HepG2 (cell line): Measurements from ENCODE around the gene SAMD10. TPM values are rescaled to one million over a fixed set of nuclear protein-coding genes. Genes with fewer than 3 reads are reported as not detected.

Experiments used
- DR1 ChIP-seq: sonication (generic); formaldehyde crosslinking; IDR thresholded peaks from 2 replicates; pipeline ENCODE4 v1.8.0; 2021; ENCODE audit warnings: mild to moderate bottlenecking, missing genetic modification reagents, inconsistent platforms
- GLMP ChIP-seq: sonication (generic); formaldehyde crosslinking; IDR thresholded peaks from 2 replicates; pipeline ENCODE4 v1.9.0; 2021; ENCODE audit warnings: missing genetic modification reagents, mild to moderate bottlenecking, borderline replicate concordance
- KLF15 ChIP-seq: sonication (generic); formaldehyde crosslinking; IDR thresholded peaks from 2 replicates; pipeline ENCODE4 v1.8.1; 2023; ENCODE audit warnings: borderline replicate concordance, mild to moderate bottlenecking, inconsistent platforms, missing genetic modification reagents, mixed read lengths
- MAFK ChIP-seq, 2 experiments: IDR thresholded peaks in 1 of 2; conservative IDR thresholded peaks in 1 of 2; 2 replicates each; pipeline ENCODE4 v1.6.1; 2011; ENCODE audit warnings: improper control_type of control experiment in 2 of 2, low read length in 2 of 2
- NFKB2 ChIP-seq: sonication (generic); formaldehyde crosslinking; IDR thresholded peaks from 2 replicates; pipeline ENCODE4 v1.4.0; 2020; ENCODE audit warnings: missing genetic modification reagents, borderline replicate concordance
- PHF8 ChIP-seq: sonication (generic); formaldehyde crosslinking; IDR thresholded peaks from 2 replicates; pipeline ENCODE4 v1.5.0; 2020; ENCODE audit warnings: missing genetic modification reagents
- PRDM15 ChIP-seq: sonication (generic); formaldehyde crosslinking; IDR thresholded peaks from 2 replicates; pipeline ENCODE4 v1.4.0; 2020; ENCODE audit warnings: missing genetic modification reagents
- SIN3A ChIP-seq: IDR thresholded peaks from 2 replicates; pipeline ENCODE4 v1.6.1; 2011; ENCODE audit warnings: low read depth, mild to moderate bottlenecking, control low read depth, low read length, borderline replicate concordance
- SNRNP70 ChIP-seq: fragments of 200-400 bp; formaldehyde crosslinking; IDR thresholded peaks from 2 replicates; pipeline ENCODE4 v1.6.1; 2017; ENCODE audit warnings: mild to moderate bottlenecking, low read depth, low read length, moderate library complexity
- ZNF138 ChIP-seq: sonication (generic); formaldehyde crosslinking; IDR thresholded peaks from 2 replicates; pipeline ENCODE4 v1.5.0; 2020; ENCODE audit warnings: mild to moderate bottlenecking, low read depth, missing genetic modification reagents
- ZNF331 ChIP-seq: sonication (generic); formaldehyde crosslinking; IDR thresholded peaks from 2 replicates; pipeline ENCODE4 v1.4.0; 2020; ENCODE audit warnings: missing genetic modification reagents
- ZNF550 ChIP-seq: sonication (generic); formaldehyde crosslinking; IDR thresholded peaks from 2 replicates; pipeline ENCODE4 v1.4.0; 2020; ENCODE audit warnings: mild to moderate bottlenecking, missing genetic modification reagents, borderline replicate concordance
- polyA plus RNA-seq, 8 experiments: library from polyadenylated mRNA; depleted of rRNA in 3 of 8; stranded (reverse) in 7 of 8; unstranded in 1 of 8; fragments of >200 nt; fragmentation: Illumina TruSeq in 4 of 8; extraction: Trizol in 4 of 8; gene quantifications; 2 replicates each; pipeline versions ENCODE4 v1.2.1 to v1.2.3, GENCODE V29; 2011 to 2016; ENCODE audit warnings: low read depth in 4 of 8, missing spikeins in 1 of 8, mixed read lengths in 1 of 8; ENCODE audit not compliant: insufficient read depth in 1 of 8
- total RNA-seq, 5 experiments: library from RNA; depleted of rRNA; stranded (reverse); fragments of >200 nt; fragmentation: Illumina TruSeq; extraction: Trizol; gene quantifications; 2 replicates each; pipeline ENCODE4 v1.2.3, GENCODE V29; 2016; ENCODE audit warnings: low read depth in 1 of 5
- TF ChIP-seq, protein P1 (sequence below): sonication (generic); formaldehyde crosslinking; IDR thresholded peaks from 2 replicates; pipeline ENCODE4 v1.5.1; 2020; ENCODE audit warnings: missing genetic modification reagents, mild to moderate bottlenecking, borderline replicate concordance
- TF ChIP-seq, protein P2 (sequence below): IDR thresholded peaks from 2 replicates; pipeline ENCODE4 v1.6.1; 2016; ENCODE audit warnings: low read depth, missing genetic modification reagents, missing compliant biosample characterization

SAMD10 gene
- total and polyA plus RNA-seq, 2 of the 13 experiments (the other 11 are each of a cell fraction or from before 2014, with no cell fraction given): 6.1 to 11.0 TPM

- TF ChIP-seq, protein P1, sequence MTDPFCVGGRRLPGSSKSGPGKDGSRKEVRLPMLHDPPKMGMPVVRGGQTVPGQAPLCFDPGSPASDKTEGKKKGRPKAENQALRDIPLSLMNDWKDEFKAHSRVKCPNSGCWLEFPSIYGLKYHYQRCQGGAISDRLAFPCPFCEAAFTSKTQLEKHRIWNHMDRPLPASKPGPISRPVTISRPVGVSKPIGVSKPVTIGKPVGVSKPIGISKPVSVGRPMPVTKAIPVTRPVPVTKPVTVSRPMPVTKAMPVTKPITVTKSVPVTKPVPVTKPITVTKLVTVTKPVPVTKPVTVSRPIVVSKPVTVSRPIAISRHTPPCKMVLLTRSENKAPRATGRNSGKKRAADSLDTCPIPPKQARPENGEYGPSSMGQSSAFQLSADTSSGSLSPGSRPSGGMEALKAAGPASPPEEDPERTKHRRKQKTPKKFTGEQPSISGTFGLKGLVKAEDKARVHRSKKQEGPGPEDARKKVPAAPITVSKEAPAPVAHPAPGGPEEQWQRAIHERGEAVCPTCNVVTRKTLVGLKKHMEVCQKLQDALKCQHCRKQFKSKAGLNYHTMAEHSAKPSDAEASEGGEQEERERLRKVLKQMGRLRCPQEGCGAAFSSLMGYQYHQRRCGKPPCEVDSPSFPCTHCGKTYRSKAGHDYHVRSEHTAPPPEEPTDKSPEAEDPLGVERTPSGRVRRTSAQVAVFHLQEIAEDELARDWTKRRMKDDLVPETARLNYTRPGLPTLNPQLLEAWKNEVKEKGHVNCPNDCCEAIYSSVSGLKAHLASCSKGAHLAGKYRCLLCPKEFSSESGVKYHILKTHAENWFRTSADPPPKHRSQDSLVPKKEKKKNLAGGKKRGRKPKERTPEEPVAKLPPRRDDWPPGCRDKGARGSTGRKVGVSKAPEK (CRISPR knock-in tag): no peak; the same call in 1 of the 2 replicates
- TF ChIP-seq DR1 (CRISPR knock-in tag): peak; percentile 78
- peak; percentile 76 for TF ChIP-seq ZNF331 (CRISPR knock-in tag)
- peak; percentile 92; the same call in 1 of the 2 replicates for TF ChIP-seq NFKB2
- TF ChIP-seq PRDM15: peak; percentile 73
- TF ChIP-seq MAFK (conservative IDR thresholded peaks at IDR 0.05 in 1 of 2, IDR thresholded peaks at IDR 0.05 in 1 of 2; ENCODE audit: low read length in 2 of 2): no peak
- TF ChIP-seq ZNF550 (CRISPR knock-in tag): peak; percentile 95; the same call in 1 of the 2 replicates
- TF ChIP-seq SNRNP70: no peak
- TF ChIP-seq SIN3A: peak; percentile 68; the same call in 1 of the 2 replicates
- TF ChIP-seq KLF15 (CRISPR knock-in tag): peak; percentile 90
- TF ChIP-seq GLMP (CRISPR knock-in tag): no peak
- TF ChIP-seq, protein P2, sequence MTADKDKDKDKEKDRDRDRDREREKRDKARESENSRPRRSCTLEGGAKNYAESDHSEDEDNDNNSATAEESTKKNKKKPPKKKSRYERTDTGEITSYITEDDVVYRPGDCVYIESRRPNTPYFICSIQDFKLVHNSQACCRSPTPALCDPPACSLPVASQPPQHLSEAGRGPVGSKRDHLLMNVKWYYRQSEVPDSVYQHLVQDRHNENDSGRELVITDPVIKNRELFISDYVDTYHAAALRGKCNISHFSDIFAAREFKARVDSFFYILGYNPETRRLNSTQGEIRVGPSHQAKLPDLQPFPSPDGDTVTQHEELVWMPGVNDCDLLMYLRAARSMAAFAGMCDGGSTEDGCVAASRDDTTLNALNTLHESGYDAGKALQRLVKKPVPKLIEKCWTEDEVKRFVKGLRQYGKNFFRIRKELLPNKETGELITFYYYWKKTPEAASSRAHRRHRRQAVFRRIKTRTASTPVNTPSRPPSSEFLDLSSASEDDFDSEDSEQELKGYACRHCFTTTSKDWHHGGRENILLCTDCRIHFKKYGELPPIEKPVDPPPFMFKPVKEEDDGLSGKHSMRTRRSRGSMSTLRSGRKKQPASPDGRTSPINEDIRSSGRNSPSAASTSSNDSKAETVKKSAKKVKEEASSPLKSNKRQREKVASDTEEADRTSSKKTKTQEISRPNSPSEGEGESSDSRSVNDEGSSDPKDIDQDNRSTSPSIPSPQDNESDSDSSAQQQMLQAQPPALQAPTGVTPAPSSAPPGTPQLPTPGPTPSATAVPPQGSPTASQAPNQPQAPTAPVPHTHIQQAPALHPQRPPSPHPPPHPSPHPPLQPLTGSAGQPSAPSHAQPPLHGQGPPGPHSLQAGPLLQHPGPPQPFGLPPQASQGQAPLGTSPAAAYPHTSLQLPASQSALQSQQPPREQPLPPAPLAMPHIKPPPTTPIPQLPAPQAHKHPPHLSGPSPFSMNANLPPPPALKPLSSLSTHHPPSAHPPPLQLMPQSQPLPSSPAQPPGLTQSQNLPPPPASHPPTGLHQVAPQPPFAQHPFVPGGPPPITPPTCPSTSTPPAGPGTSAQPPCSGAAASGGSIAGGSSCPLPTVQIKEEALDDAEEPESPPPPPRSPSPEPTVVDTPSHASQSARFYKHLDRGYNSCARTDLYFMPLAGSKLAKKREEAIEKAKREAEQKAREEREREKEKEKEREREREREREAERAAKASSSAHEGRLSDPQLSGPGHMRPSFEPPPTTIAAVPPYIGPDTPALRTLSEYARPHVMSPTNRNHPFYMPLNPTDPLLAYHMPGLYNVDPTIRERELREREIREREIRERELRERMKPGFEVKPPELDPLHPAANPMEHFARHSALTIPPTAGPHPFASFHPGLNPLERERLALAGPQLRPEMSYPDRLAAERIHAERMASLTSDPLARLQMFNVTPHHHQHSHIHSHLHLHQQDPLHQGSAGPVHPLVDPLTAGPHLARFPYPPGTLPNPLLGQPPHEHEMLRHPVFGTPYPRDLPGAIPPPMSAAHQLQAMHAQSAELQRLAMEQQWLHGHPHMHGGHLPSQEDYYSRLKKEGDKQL: 0 out of 2 replicates have a peak, but pooled peaks have one; percentile 37
- TF ChIP-seq ZNF138 (CRISPR knock-in tag): peak; percentile 76; the same call in 1 of the 2 replicates
- TF ChIP-seq PHF8 (CRISPR knock-in tag): peak; percentile 77
Observed at GRCh38 chr20:63973636-63974401, 5.6 kb downstream of the SAMD10 start (continued).
